HCT116 (cell line): ENCODE results near the gene ITIH6.

Source experiments
- FOSL1 ChIP-seq: IDR thresholded peaks from 2 replicates; pipeline ENCODE4 v1.6.1; 2012; ENCODE audit warnings: low read depth
- POLR2A ChIP-seq: IDR thresholded peaks from 2 replicates; pipeline ENCODE4 v1.7.0; 2011; ENCODE audit warnings: borderline replicate concordance; ENCODE audit not compliant: insufficient read depth, insufficient read length; ENCODE audit errors: extremely low read depth
- TF ChIP-seq, protein P1 (sequence below), 3 experiments: fragments of 200-600 bp in 1 of 3; sonication (generic) in 1 of 3; IDR thresholded peaks in 2 of 3; conservative IDR thresholded peaks in 1 of 3; 2 replicates each; pipeline ENCODE4 v1.5.1; 2012 to 2017; ENCODE audit warnings: low read depth in 2 of 3, low read length in 2 of 3, antibody characterized with exemption in 1 of 3, borderline replicate concordance in 1 of 3, control low read depth in 1 of 3, mild to moderate bottlenecking in 1 of 3, mixed read lengths in 1 of 3, mixed run types in 1 of 3, moderate library complexity in 1 of 3; ENCODE audit not compliant: insufficient read depth in 1 of 3
- TF ChIP-seq, protein P2 (sequence below): IDR thresholded peaks from 2 replicates; pipeline ENCODE4 v1.6.1; 2012
- TF ChIP-seq, protein P3 (sequence below): IDR thresholded peaks from 2 replicates; pipeline ENCODE4 v1.6.1; 2012

DNA sequence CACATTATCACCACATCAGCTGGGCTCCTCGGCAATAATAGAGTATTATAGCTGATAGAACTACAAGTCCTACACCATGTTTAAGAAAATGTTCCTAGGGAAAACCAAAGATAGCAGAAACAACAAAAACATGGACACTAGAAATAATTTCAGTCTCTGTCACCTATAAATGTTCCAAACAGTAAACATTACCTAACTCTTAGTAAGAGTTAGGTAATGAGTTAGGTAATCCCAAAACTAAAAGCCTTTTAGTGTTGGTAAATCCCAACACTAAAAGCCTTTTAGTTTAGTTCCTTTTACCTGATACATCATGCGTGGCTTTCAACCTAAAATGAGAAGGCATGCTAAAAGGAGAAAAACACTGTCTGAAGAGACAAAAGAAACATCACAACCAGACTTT lies 45.0 kb upstream of the ITIH6 start:
- TF ChIP-seq, protein P1, sequence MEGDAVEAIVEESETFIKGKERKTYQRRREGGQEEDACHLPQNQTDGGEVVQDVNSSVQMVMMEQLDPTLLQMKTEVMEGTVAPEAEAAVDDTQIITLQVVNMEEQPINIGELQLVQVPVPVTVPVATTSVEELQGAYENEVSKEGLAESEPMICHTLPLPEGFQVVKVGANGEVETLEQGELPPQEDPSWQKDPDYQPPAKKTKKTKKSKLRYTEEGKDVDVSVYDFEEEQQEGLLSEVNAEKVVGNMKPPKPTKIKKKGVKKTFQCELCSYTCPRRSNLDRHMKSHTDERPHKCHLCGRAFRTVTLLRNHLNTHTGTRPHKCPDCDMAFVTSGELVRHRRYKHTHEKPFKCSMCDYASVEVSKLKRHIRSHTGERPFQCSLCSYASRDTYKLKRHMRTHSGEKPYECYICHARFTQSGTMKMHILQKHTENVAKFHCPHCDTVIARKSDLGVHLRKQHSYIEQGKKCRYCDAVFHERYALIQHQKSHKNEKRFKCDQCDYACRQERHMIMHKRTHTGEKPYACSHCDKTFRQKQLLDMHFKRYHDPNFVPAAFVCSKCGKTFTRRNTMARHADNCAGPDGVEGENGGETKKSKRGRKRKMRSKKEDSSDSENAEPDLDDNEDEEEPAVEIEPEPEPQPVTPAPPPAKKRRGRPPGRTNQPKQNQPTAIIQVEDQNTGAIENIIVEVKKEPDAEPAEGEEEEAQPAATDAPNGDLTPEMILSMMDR (IDR thresholded peaks at IDR 0.05 in 2 of 3, conservative IDR thresholded peaks at IDR 0.05 in 1 of 3; ENCODE audit: borderline replicate concordance in 1 of 3, insufficient read depth in 1 of 3, low read depth in 2 of 3, low read length in 2 of 3) = no peak
- TF ChIP-seq, protein P2, sequence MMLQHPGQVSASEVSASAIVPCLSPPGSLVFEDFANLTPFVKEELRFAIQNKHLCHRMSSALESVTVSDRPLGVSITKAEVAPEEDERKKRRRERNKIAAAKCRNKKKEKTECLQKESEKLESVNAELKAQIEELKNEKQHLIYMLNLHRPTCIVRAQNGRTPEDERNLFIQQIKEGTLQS = no peak
- TF ChIP-seq POLR2A (no peak), FOSL1 (no peak)
- TF ChIP-seq, protein P3, sequence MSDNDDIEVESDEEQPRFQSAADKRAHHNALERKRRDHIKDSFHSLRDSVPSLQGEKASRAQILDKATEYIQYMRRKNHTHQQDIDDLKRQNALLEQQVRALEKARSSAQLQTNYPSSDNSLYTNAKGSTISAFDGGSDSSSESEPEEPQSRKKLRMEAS = no peak
